ENCODE data around the gene TMC8. TPM values are rescaled to one million over a fixed set of nuclear protein-coding genes. Genes with fewer than 3 reads are reported as not detected.

Gene TMC8
- total and polyA plus RNA-seq, 4 donors = 1.0 to 14.4 (median 7.3) TPM

DNA sequence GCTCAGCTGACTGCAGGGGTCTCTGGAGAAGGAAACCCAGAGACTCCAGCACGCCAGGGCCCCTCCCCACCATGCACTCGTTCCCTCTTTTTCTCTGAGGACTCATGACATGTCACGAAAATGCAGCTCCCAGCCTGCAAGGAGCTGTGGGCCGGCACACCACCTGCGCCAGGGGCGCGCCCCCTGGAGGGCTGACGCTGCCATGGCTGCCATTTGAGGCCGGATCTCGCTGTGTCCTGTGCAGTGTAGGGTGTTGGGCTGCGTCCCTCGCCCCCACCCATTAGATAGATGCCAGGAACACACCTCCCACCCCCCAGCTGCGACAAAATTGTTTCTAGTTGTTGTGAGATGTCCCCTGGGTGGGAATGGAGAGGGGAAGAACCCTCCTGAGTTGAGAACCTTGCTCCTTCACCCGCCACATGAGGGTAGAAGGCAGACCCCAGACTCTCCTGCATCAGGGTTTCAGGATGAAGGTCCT lies 46.0 kb downstream of the TMC8 start:
- intact Hi-C loops (cut with DNase I) = loop anchor here in 1 of 2 donors (5.0 kb wide), 1 partner anchor 64 kb away; no protein-coding TSS in a partner anchor
- WGBS, 2 donors = 40 to 43% methylated on average over 14 of the region's 14 CpGs
- Histone ChIP-seq H3K36me3 (ENCODE audit: control insufficient read depth in 1 of 2, insufficient read depth in 2 of 2, low read length in 1 of 2) (no peaks in the 10 kb centered on the region), H3K9me3 (ENCODE audit: control insufficient read depth, low read length) (no peaks in the 10 kb centered on the region), H3K4me1 (ENCODE audit: control insufficient read depth in 1 of 2, insufficient read depth in 2 of 2, low read length in 2 of 2) (peaks cover 2 to 4% of the 10 kb centered on the region in 2 donors), H3K27ac (ENCODE audit: low read depth in 1 of 2, low read length in 2 of 2) (peak overlapping the region in 1 of 2 donors; percentile 42), H3K27me3 (ENCODE audit: control insufficient read depth in 1 of 2, insufficient read depth in 2 of 2, low read length in 1 of 2) (no peaks in the 10 kb centered on the region), H3K4me3 (ENCODE audit: low read length in 2 of 2) (no peak overlapping the region)
- DNase-seq = peak; percentile 85 to 91
- no peak for ATAC-seq (ENCODE audit: low FRiP score)

- H3K4me1 ChIP-seq (ENCODE audit: control insufficient read depth in 1 of 2, insufficient read depth in 2 of 2, low read length in 2 of 2) = peaks cover 2 to 4% of the 10 kb centered on the region in 2 donors
- 44 to 57% methylated on average over 17 of the region's 17 CpGs for WGBS, 2 donors
- no peaks in the 10 kb centered on the region for H3K9me3 ChIP-seq (ENCODE audit: control insufficient read depth, low read length)
- ATAC-seq (ENCODE audit: low FRiP score) (peak; percentile 60), DNase-seq (peak; percentile 83 to 85)
- peak overlapping the region; percentile 31 to 94 for H3K27ac ChIP-seq (ENCODE audit: low read depth in 1 of 2, low read length in 2 of 2)
- no peak overlapping the region for H3K4me3 ChIP-seq (ENCODE audit: low read length in 2 of 2)
- no peaks in the 10 kb centered on the region for H3K36me3 ChIP-seq (ENCODE audit: control insufficient read depth in 1 of 2, insufficient read depth in 2 of 2, low read length in 1 of 2)
- intact Hi-C loops (cut with DNase I) = loop anchor here in 1 of 2 donors (5.0 kb wide), 1 partner anchor 67 kb away; no protein-coding TSS in a partner anchor
- H3K27me3 ChIP-seq (ENCODE audit: control insufficient read depth in 1 of 2, insufficient read depth in 2 of 2, low read length in 1 of 2) = no peaks in the 10 kb centered on the region
Measured at GRCh38 chr17:78179372-78179771, 48.8 kb downstream of the TMC8 start.

GRCh38 chr17:78180083-78180482 lies 49.5 kb downstream of the TMC8 start:
- H3K9me3 ChIP-seq (ENCODE audit: control insufficient read depth, low read length) = no peaks in the 10 kb centered on the region
- no peak for DNase-seq
- WGBS, 2 donors = 13 to 18% methylated on average over 14 of the region's 14 CpGs
- H3K27me3 ChIP-seq (ENCODE audit: control insufficient read depth in 1 of 2, insufficient read depth in 2 of 2, low read length in 1 of 2) = no peaks in the 10 kb centered on the region
- peaks cover 2 to 5% of the 10 kb centered on the region in 2 donors for H3K4me1 ChIP-seq (ENCODE audit: control insufficient read depth in 1 of 2, insufficient read depth in 2 of 2, low read length in 2 of 2)
- H3K4me3 ChIP-seq (ENCODE audit: low read length in 2 of 2) = no peak overlapping the region
- no peaks in the 10 kb centered on the region for H3K36me3 ChIP-seq (ENCODE audit: control insufficient read depth in 1 of 2, insufficient read depth in 2 of 2, low read length in 1 of 2)
- ATAC-seq (ENCODE audit: low FRiP score) = no peak
- intact Hi-C loops (cut with DNase I) = no loop called here
- peak overlapping the region; percentile 31 to 94 for H3K27ac ChIP-seq (ENCODE audit: low read depth in 1 of 2, low read length in 2 of 2)

DNA sequence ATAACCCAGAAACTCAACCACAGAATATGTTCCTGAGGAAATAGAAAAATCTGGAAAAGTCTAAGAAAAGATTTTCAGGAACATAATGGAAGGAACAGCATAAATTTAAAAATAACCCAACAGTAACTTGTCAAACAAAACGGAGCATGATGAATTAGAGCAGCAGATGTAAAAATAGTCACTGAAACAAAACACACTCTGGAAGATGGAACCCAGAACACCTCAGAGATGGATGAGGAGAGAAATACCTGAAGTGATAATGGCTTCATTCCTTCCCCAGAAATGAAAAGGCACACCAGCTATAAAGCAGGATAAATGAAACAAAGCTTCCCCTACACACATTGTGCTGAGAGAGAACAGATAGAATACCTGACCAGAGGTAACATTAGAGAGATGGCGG lies 49.9 kb downstream of the TMC8 start:
- intact Hi-C loops (cut with DNase I) = no loop called here
- Histone ChIP-seq H3K27ac (ENCODE audit: low read depth in 1 of 2, low read length in 2 of 2) (peak overlapping the region in 1 of 2 donors; percentile 73), H3K9me3 (ENCODE audit: control insufficient read depth, low read length) (no peaks in the 10 kb centered on the region), H3K4me1 (ENCODE audit: control insufficient read depth in 1 of 2, insufficient read depth in 2 of 2, low read length in 2 of 2) (peaks cover 2 to 7% of the 10 kb centered on the region in 2 donors), H3K36me3 (ENCODE audit: control insufficient read depth in 1 of 2, insufficient read depth in 2 of 2, low read length in 1 of 2) (no peaks in the 10 kb centered on the region), H3K4me3 (ENCODE audit: low read length in 2 of 2) (no peak overlapping the region), H3K27me3 (ENCODE audit: control insufficient read depth in 1 of 2, insufficient read depth in 2 of 2, low read length in 1 of 2) (no peaks in the 10 kb centered on the region)
- ATAC-seq (ENCODE audit: low FRiP score) = no peak
- no peak for DNase-seq
- 42 to 43% methylated on average over 2 of the region's 2 CpGs for WGBS, 2 donors

DNA sequence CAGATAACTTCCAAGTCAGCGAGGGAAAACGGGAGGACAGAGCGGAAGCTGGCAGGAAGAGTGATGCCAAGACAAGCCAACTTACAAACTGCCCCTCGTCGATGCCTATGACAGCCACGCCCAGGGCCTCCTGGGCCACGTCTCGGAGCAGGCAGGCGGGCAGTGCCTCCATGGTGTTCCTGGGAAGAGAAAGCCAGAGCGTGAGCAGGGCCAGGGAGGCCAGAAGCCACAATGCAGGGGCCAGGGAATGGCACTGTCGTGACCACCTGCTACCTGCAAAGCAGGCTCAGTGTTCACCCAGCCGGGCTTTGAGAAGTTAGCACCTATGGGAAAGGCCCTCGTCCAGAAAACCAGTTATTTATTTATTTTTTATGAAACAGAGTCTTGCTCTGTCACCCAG lies 51.9 kb downstream of the TMC8 start:
- peaks cover 2 to 7% of the 10 kb centered on the region in 2 donors for H3K4me1 ChIP-seq (ENCODE audit: control insufficient read depth in 1 of 2, insufficient read depth in 2 of 2, low read length in 2 of 2)
- no peak overlapping the region for H3K27ac ChIP-seq (ENCODE audit: low read depth in 1 of 2, low read length in 2 of 2)
- H3K36me3 ChIP-seq (ENCODE audit: control insufficient read depth in 1 of 2, insufficient read depth in 2 of 2, low read length in 1 of 2) = no peaks in the 10 kb centered on the region
- ATAC-seq (ENCODE audit: low FRiP score) (no peak), DNase-seq (no peak)
- H3K4me3 ChIP-seq (ENCODE audit: low read length in 2 of 2) = no peak overlapping the region
- no peaks in the 10 kb centered on the region for H3K27me3 ChIP-seq (ENCODE audit: control insufficient read depth in 1 of 2, insufficient read depth in 2 of 2, low read length in 1 of 2)
- no peaks in the 10 kb centered on the region for H3K9me3 ChIP-seq (ENCODE audit: control insufficient read depth, low read length)
- 95 to 96% methylated on average over 13 of the region's 13 CpGs for WGBS, 2 donors
- intact Hi-C loops (cut with DNase I) = no loop called here

- Histone ChIP-seq H3K27ac (ENCODE audit: low read depth in 1 of 2, low read length in 2 of 2) (peak overlapping the region in 1 of 2 donors; percentile 1), H3K4me3 (ENCODE audit: low read length in 2 of 2) (no peak overlapping the region), H3K36me3 (ENCODE audit: control insufficient read depth in 1 of 2, insufficient read depth in 2 of 2, low read length in 1 of 2) (no peaks in the 10 kb centered on the region), H3K4me1 (ENCODE audit: control insufficient read depth in 1 of 2, insufficient read depth in 2 of 2, low read length in 2 of 2) (peaks cover 2 to 7% of the 10 kb centered on the region in 2 donors), H3K27me3 (ENCODE audit: control insufficient read depth in 1 of 2, insufficient read depth in 2 of 2, low read length in 1 of 2) (no peaks in the 10 kb centered on the region), H3K9me3 (ENCODE audit: control insufficient read depth, low read length) (no peaks in the 10 kb centered on the region)
- intact Hi-C loops (cut with DNase I) = no loop called here
- ATAC-seq (ENCODE audit: low FRiP score) (no peak), DNase-seq (no peak)
- WGBS, 2 donors = 62 to 66% methylated on average over 12 of the region's 12 CpGs
Measured at GRCh38 chr17:78183916-78184315, 53.3 kb downstream of the TMC8 start.

DNA sequence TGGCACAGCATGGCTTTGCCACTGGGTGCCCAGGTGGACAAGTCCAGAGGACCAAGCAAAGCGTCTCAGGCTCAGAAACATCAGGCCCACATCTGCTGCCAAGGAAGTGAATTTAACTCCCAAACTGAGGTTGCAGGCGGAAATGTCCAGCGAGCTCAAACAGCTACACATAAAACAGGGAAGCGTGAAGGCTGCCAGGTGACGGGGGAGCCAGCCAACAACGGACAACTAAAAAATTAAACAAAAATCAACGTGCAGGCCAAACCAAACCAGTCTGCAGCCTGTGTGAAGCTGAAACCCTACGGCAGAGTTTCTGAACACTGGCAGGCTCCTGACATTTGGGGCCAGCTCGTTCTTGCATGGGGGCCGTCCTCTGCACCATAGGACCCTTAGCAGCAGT lies 53.8 kb downstream of the TMC8 start:
- H3K9me3 ChIP-seq (ENCODE audit: control insufficient read depth, low read length) = no peaks in the 10 kb centered on the region
- DNase-seq = peak; percentile 65 to 73
- ATAC-seq (ENCODE audit: low FRiP score) = no peak
- intact Hi-C loops (cut with DNase I) = no loop called here
- H3K4me1 ChIP-seq (ENCODE audit: control insufficient read depth in 1 of 2, insufficient read depth in 2 of 2, low read length in 2 of 2) = peaks cover 0 to 7% of the 10 kb centered on the region in 2 donors
- H3K36me3 ChIP-seq (ENCODE audit: control insufficient read depth in 1 of 2, insufficient read depth in 2 of 2, low read length in 1 of 2) = no peaks in the 10 kb centered on the region
- H3K4me3 ChIP-seq (ENCODE audit: low read length in 2 of 2) = no peak overlapping the region
- WGBS, 2 donors = 10 to 15% methylated on average over 10 of the region's 10 CpGs
- H3K27ac ChIP-seq (ENCODE audit: low read depth in 1 of 2, low read length in 2 of 2) = peak overlapping the region in 1 of 2 donors; percentile 1
- no peaks in the 10 kb centered on the region for H3K27me3 ChIP-seq (ENCODE audit: control insufficient read depth in 1 of 2, insufficient read depth in 2 of 2, low read length in 1 of 2)

DNA sequence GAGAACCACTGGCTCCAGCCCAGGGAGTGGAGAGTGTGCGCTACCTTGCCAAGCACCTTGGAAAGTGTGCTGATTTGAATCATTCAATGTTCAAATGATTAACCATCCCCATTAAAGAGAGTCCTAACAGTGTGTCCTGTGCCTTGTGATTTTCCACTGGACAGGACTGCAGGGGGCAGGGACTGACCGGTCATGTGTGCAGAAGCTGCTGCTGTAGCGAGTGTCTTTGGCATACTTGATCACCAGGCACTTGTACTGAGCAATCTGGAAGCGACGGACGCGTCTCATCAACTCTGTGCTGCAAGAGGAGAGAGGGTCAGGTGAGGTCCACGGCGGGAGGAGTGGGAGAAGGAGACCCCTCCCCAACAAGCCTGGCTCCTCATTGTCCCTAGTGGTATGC lies 54.3 kb downstream of the TMC8 start:
- peaks cover 0 to 7% of the 10 kb centered on the region in 2 donors for H3K4me1 ChIP-seq (ENCODE audit: control insufficient read depth in 1 of 2, insufficient read depth in 2 of 2, low read length in 2 of 2)
- H3K27me3 ChIP-seq (ENCODE audit: control insufficient read depth in 1 of 2, insufficient read depth in 2 of 2, low read length in 1 of 2) = no peaks in the 10 kb centered on the region
- no peak for ATAC-seq (ENCODE audit: low FRiP score)
- intact Hi-C loops (cut with DNase I) = no loop called here
- no peak for DNase-seq
- H3K36me3 ChIP-seq (ENCODE audit: control insufficient read depth in 1 of 2, insufficient read depth in 2 of 2, low read length in 1 of 2) = no peaks in the 10 kb centered on the region
- WGBS, 2 donors = 10 to 21% methylated on average over 9 of the region's 9 CpGs
- no peaks in the 10 kb centered on the region for H3K9me3 ChIP-seq (ENCODE audit: control insufficient read depth, low read length)
- H3K4me3 ChIP-seq (ENCODE audit: low read length in 2 of 2) = no peak overlapping the region
- peak overlapping the region in 1 of 2 donors; percentile 1 for H3K27ac ChIP-seq (ENCODE audit: low read depth in 1 of 2, low read length in 2 of 2)

GRCh38 chr17:78185981-78186691 lies 55.6 kb downstream of the TMC8 start:
- peak in 1 of 2 donors; percentile 79 for DNase-seq
- H3K27ac ChIP-seq (ENCODE audit: low read depth in 1 of 2, low read length in 2 of 2) = no peak overlapping the region

More at GRCh38 chr17:78185981-78186691, 55.6 kb downstream of the TMC8 start:
- no peak overlapping the region for H3K4me3 ChIP-seq (ENCODE audit: low read length in 2 of 2)
- intact Hi-C loops (cut with DNase I) = no loop called here
- H3K4me1 ChIP-seq (ENCODE audit: control insufficient read depth in 1 of 2, insufficient read depth in 2 of 2, low read length in 2 of 2) = peaks cover 0 to 3% of the 10 kb centered on the region in 2 donors
- H3K36me3 ChIP-seq (ENCODE audit: control insufficient read depth in 1 of 2, insufficient read depth in 2 of 2, low read length in 1 of 2) = peaks cover 0 to 2% of the 10 kb centered on the region in 2 donors
- no peaks in the 10 kb centered on the region for H3K27me3 ChIP-seq (ENCODE audit: control insufficient read depth in 1 of 2, insufficient read depth in 2 of 2, low read length in 1 of 2)
- 54 to 55% methylated on average over 10 of the region's 10 CpGs for WGBS, 2 donors
- ATAC-seq (ENCODE audit: low FRiP score) = peak; percentile 30
- no peaks in the 10 kb centered on the region for H3K9me3 ChIP-seq (ENCODE audit: control insufficient read depth, low read length)
